OCI-LY7 (cell line): ENCODE results near the gene SERPINA4. TPM values are rescaled to one million over a fixed set of nuclear protein-coding genes. Genes with fewer than 3 reads are reported as not detected.

ENCODE experiments used
- BruUV-seq: library from RNA; stranded (reverse); fragments of 400-500 nt; replicated peaks from 2 replicates; lab custom pipeline; 2021; lab: Mats Ljungman, UMichigan
- CTCF ChIA-PET: fragments of 300-600 bp; sonication (Branson Sonifier 250); formaldehyde crosslinking; loops from one replicate; lab custom pipeline; 2022; ENCODE audit warnings: antibody characterized with exemption; ENCODE audit not compliant: unreplicated experiment; lab: Charles Lee
- POLR2A ChIA-PET: fragments of 300-600 bp; sonication (Branson Sonifier 250); formaldehyde crosslinking; loops from one replicate; lab custom pipeline; 2022; ENCODE audit warnings: antibody characterized with exemption; lab: Charles Lee
- DNase-seq: peaks from one replicate; pipeline ENCODE4 v3.0.0-alpha.2; 2015; ENCODE audit warnings: low spot score
- H2AFZ ChIP-seq: fragments of 200-600 bp; sonication (generic), shearing (Covaris generic); 2 replicates; pipeline ENCODE4 v1.6.1; 2014; ENCODE audit warnings: mild to moderate bottlenecking, antibody characterized with exemption, low read length, moderate library complexity
- H3K27ac ChIP-seq: fragments of 200-600 bp; sonication (generic); 2 replicates; pipeline ENCODE4 v1.5.1; 2014; ENCODE audit warnings: mixed run types, low read depth, mild to moderate bottlenecking, moderate library complexity, low read length, inconsistent platforms; ENCODE audit not compliant: poor library complexity, severe bottlenecking
- H3K36me3 ChIP-seq: fragments of 200-600 bp; sonication (generic); 2 replicates; pipeline ENCODE4 v1.6.1; 2014; ENCODE audit warnings: mild to moderate bottlenecking, antibody characterized with exemption, low read length, moderate library complexity, mixed read lengths; ENCODE audit not compliant: insufficient read depth
- H3K4me1 ChIP-seq: fragments of 200-600 bp; sonication (generic); 2 replicates; pipeline ENCODE4 v1.5.1; 2014; ENCODE audit warnings: mild to moderate bottlenecking, low read length; ENCODE audit not compliant: insufficient read depth, poor library complexity, severe bottlenecking
- H3K4me2 ChIP-seq: fragments of 200-600 bp; sonication (generic); 2 replicates; pipeline ENCODE4 v1.6.1; 2014; ENCODE audit warnings: mild to moderate bottlenecking, low read length
- H3K4me3 ChIP-seq: fragments of 200-600 bp; sonication (generic); 2 replicates; pipeline ENCODE4 v1.5.1; 2014; ENCODE audit warnings: mild to moderate bottlenecking, low read depth, low read length; ENCODE audit not compliant: poor library complexity, severe bottlenecking
- H3K79me2 ChIP-seq: fragments of 200-600 bp; sonication (generic); 2 replicates; pipeline ENCODE4 v1.6.1; 2016; ENCODE audit warnings: low read depth, mild to moderate bottlenecking, low read length, moderate library complexity, mixed read lengths; ENCODE audit not compliant: insufficient read depth
- H3K9me2 ChIP-seq: fragments of 200-600 bp; sonication (generic); 2 replicates; pipeline ENCODE4 v1.6.1; 2016; ENCODE audit warnings: mild to moderate bottlenecking, low read length, mixed read lengths; ENCODE audit not compliant: insufficient read depth
- H3K9me3 ChIP-seq: fragments of 200-600 bp; sonication (generic); 2 replicates; pipeline ENCODE4 v1.6.1; 2014; ENCODE audit warnings: mild to moderate bottlenecking, mixed run types, low read length, mixed read lengths
- H4K20me1 ChIP-seq: fragments of 200-600 bp; sonication (generic); 2 replicates; pipeline ENCODE4 v1.6.1; 2014; ENCODE audit warnings: mild to moderate bottlenecking, antibody characterized with exemption, low read length, moderate library complexity, mixed read lengths; ENCODE audit not compliant: insufficient read depth
- EZH2phosphoT487 ChIP-seq: fragments of 200-600 bp; sonication (generic); IDR thresholded peaks from 2 replicates; pipeline ENCODE4 v1.6.1; 2018; ENCODE audit warnings: low read depth, borderline replicate concordance, mild to moderate bottlenecking, mixed run types, antibody characterized with exemption, low read length, moderate library complexity, mixed read lengths
- intact Hi-C: fragments of 100-400 bp; cut with micrococcal nuclease; formaldehyde crosslinking; loops from one replicate; pipeline ENCODE4 v1.10.0; 2022; ENCODE audit not compliant: unreplicated experiment
- total RNA-seq, 2 experiments: library from RNA; depleted of rRNA in 1 of 2; stranded (reverse); fragments of >200 nt in 1 of 2; shearing (Covaris generic) in 1 of 2; gene quantifications; 2 replicates each; pipeline ENCODE4 v1.2.3, GENCODE V29; 2014 to 2022
- TF ChIP-seq, protein P1 (sequence below): fragments of 200-600 bp; sonication (generic); conservative IDR thresholded peaks from 2 replicates; pipeline ENCODE4 v1.5.1; 2014; ENCODE audit warnings: mild to moderate bottlenecking, antibody characterized with exemption, low read length, moderate library complexity, mixed read lengths

SERPINA4 gene
- total RNA-seq, 2 experiments from 2014 or later: not detected

DNA sequence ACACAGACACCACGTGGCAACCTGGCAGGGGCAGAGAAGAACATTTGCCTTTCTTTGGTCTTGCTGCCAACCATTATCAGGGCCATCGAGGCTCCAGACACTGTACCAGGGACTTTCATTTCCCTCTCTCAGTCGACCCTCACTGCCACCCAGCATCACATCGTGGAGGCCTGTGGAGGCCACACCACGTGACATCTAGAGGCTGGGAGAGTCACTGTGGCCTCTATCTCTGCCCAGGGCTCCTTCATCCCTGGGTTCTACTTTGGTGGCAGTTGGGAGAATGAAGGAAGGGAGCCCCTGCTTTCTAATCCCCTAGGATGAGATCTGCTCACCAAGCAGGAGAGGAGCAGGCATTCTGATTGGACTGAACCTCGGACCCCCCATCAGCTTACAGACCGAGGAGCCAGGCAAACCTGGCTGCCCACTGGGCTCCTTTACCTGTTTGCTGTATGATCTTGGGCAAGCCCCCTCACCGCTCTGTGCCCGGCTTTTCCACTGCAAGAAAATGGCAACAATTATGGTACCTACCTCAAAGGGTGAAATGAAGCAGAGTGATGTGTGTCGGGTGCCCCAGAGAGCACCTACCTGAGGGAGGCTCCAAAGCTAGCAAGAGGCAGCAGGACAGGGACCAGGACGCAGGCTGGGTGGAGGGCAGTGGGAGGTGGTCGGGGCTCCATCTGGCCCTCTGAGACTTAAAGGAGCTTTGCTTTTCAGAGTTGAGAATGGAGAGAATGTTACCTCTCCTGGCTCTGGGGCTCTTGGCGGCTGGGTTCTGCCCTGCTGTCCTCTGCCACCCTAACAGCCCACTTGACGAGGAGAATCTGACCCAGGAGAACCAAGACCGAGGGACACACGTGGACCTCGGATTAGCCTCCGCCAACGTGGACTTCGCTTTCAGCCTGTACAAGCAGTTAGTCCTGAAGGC, 52.7 kb downstream of the SERPINA4 start:
- no peak for DNase-seq
- no TSS peak for BruUV-seq
- no peaks in the 10 kb centered on the region for H3K9me2 ChIP-seq
- H4K20me1 ChIP-seq: no peaks in the 10 kb centered on the region
- intact Hi-C loops: no loop called here
- TF ChIP-seq EZH2phosphoT487: no peak
- TF ChIP-seq, protein P1, sequence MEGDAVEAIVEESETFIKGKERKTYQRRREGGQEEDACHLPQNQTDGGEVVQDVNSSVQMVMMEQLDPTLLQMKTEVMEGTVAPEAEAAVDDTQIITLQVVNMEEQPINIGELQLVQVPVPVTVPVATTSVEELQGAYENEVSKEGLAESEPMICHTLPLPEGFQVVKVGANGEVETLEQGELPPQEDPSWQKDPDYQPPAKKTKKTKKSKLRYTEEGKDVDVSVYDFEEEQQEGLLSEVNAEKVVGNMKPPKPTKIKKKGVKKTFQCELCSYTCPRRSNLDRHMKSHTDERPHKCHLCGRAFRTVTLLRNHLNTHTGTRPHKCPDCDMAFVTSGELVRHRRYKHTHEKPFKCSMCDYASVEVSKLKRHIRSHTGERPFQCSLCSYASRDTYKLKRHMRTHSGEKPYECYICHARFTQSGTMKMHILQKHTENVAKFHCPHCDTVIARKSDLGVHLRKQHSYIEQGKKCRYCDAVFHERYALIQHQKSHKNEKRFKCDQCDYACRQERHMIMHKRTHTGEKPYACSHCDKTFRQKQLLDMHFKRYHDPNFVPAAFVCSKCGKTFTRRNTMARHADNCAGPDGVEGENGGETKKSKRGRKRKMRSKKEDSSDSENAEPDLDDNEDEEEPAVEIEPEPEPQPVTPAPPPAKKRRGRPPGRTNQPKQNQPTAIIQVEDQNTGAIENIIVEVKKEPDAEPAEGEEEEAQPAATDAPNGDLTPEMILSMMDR: no peak
- no peak overlapping the region for H3K4me2 ChIP-seq
- no peak overlapping the region for H3K4me3 ChIP-seq
- no peak overlapping the region for H3K27ac ChIP-seq
- ChIA-PET CTCF (no interaction called here), POLR2A (no interaction called here)
- H2AFZ ChIP-seq: no peak overlapping the region
- H3K9me3 ChIP-seq: peaks cover 14% of the 10 kb centered on the region; the same call in 1 of the 2 replicates
- no peaks in the 10 kb centered on the region for H3K4me1 ChIP-seq
- H3K36me3 ChIP-seq: no peaks in the 10 kb centered on the region
- no peaks in the 10 kb centered on the region for H3K79me2 ChIP-seq

DNA sequence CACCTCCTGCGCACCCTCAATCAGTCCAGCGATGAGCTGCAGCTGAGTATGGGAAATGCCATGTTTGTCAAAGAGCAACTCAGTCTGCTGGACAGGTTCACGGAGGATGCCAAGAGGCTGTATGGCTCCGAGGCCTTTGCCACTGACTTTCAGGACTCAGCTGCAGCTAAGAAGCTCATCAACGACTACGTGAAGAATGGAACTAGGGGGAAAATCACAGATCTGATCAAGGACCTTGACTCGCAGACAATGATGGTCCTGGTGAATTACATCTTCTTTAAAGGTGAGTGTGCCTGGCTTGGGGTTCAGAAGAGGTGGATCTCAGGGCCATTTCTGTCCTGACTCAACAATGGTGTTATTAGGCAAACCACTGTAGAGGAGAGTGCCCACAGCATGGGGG, 53.6 kb downstream of the SERPINA4 start:
- Histone ChIP-seq H4K20me1 (no peaks in the 10 kb centered on the region), H3K4me2 (no peak overlapping the region), H3K36me3 (no peaks in the 10 kb centered on the region), H3K9me3 (peaks cover 14% of the 10 kb centered on the region; the same call in 1 of the 2 replicates), H3K9me2 (no peaks in the 10 kb centered on the region), H3K27ac (no peak overlapping the region), H3K79me2 (no peaks in the 10 kb centered on the region), H3K4me3 (no peak overlapping the region), H2AFZ (no peak overlapping the region), H3K4me1 (no peaks in the 10 kb centered on the region)
- CTCF ChIA-PET: no interaction called here
- POLR2A ChIA-PET: no interaction called here
- BruUV-seq: no TSS peak
- no peak for TF ChIP-seq EZH2phosphoT487
- intact Hi-C loops: no loop called here
- DNase-seq: no peak

DNA sequence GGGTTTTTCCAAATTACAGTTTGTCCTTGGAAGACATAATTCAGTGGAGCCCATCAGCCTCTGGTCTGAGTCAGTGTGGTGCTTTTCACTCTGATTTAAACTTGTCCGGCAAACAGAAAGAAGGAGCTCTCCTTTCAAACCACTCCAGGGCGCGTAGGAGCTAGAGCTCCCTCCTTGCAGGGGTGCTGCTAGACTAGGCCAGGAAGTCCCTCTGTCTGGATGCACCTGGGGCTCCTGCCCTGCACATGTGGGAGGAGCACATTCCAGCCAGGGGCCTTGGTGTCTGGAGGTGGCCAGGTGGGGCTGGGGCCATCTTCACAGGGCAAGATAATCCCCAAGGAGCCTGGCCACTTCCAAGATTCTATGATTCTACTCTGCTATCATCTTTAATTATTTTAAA, 54.0 kb downstream of the SERPINA4 start:
- ChIA-PET POLR2A (interaction anchor here (0.5 kb wide), 1 partner anchor 1385 kb away, joined by 4 read pairs; no protein-coding TSS in a partner anchor), CTCF (no interaction called here)
- Histone ChIP-seq H3K36me3 (no peaks in the 10 kb centered on the region), H3K4me1 (no peaks in the 10 kb centered on the region), H3K79me2 (no peaks in the 10 kb centered on the region), H3K4me3 (no peak overlapping the region), H4K20me1 (no peaks in the 10 kb centered on the region), H3K27ac (no peak overlapping the region), H3K9me2 (no peaks in the 10 kb centered on the region), H2AFZ (no peak overlapping the region), H3K9me3 (peaks cover 14% of the 10 kb centered on the region; the same call in 1 of the 2 replicates), H3K4me2 (no peak overlapping the region)
- no peak for TF ChIP-seq EZH2phosphoT487
- TF ChIP-seq, protein P1: no peak
- intact Hi-C loops: no loop called here
- DNase-seq: no peak
- BruUV-seq: no TSS peak
